Endothelial cell of umbilical vein (primary cell): ENCODE results near the gene UCK1.

Source experiments
- CTCF ChIP-seq, 2 donors: IDR thresholded peaks; 1 replicate in 1 of 2; 2 replicates in 1 of 2; pipeline ENCODE4 v1.5.1; 2011; ENCODE audit warnings: low read length in 2 of 2, mild to moderate bottlenecking in 2 of 2, moderate library complexity in 2 of 2, control low read depth in 1 of 2, inconsistent platforms in 1 of 2, low read depth in 1 of 2; ENCODE audit not compliant: insufficient read depth in 1 of 2; ENCODE audit errors: extremely low read depth in 1 of 2
- EZH2 ChIP-seq: IDR thresholded peaks from 2 replicates; pipeline ENCODE4 v1.6.1; 2012; ENCODE audit warnings: borderline replicate concordance, low read depth, mild to moderate bottlenecking, moderate library complexity, low read length, inconsistent platforms; ENCODE audit not compliant: severe bottlenecking
- FOS ChIP-seq: IDR thresholded peaks from 2 replicates; pipeline ENCODE4 v1.6.1; 2011; ENCODE audit warnings: mild to moderate bottlenecking, low read length, moderate library complexity, borderline replicate concordance; ENCODE audit not compliant: insufficient read depth
- MAX ChIP-seq: IDR thresholded peaks from 2 replicates; pipeline ENCODE4 v1.6.1; 2011; ENCODE audit not compliant: insufficient read depth, insufficient read length
- MYC ChIP-seq: IDR thresholded peaks from one replicate; pipeline ENCODE4 v1.6.1; 2011; ENCODE audit warnings: mild to moderate bottlenecking, low read depth, low read length
- POLR2AphosphoS5 ChIP-seq: IDR thresholded peaks from 2 replicates; pipeline ENCODE4 v1.6.1; 2012; ENCODE audit warnings: low read depth, mild to moderate bottlenecking, control low read depth, low read length, moderate library complexity; ENCODE audit not compliant: insufficient read depth

- TF ChIP-seq CTCF (IDR thresholded peaks at IDR 0.05; ENCODE audit: extremely low read depth in 1 of 2, insufficient read depth in 1 of 2, low read depth in 1 of 2, low read length in 2 of 2) (no peak), MAX (no peak), POLR2AphosphoS5 (peak; percentile 91), FOS (no peak), EZH2 (no peak), MYC (no peak)
Measured at GRCh38 chr9:131502781-131503625, 28.1 kb downstream of the UCK1 start, which contains the start of gene POMT1.
